GM13976 (cell line): ENCODE measurements around the gene RPS6KA1.

Experiments used
- DNase-seq: peaks from one replicate; pipeline ENCODE4 v3.0.0; 2012; ENCODE audit warnings: low spot score
- CTCF ChIP-seq: IDR thresholded peaks from 2 replicates; pipeline ENCODE4 v1.5.1; 2012; ENCODE audit warnings: borderline replicate concordance, mild to moderate bottlenecking; ENCODE audit not compliant: insufficient read depth; ENCODE audit errors: extremely low read depth, missing control alignments, control extremely low read depth
- in situ Hi-C: fragments of 300-500 bp; cut with MboI; formaldehyde crosslinking; loops from one replicate; pipeline ENCODE4 v1.12.0; 2022; ENCODE audit warnings: low sequenced_read_pairs, mixed read lengths, inconsistent platforms; ENCODE audit not compliant: unreplicated experiment

RPS6KA1 gene

GRCh38 chr1:26529655-26530409, at the start of gene RPS6KA1:
Gene RPS6KA1, plus strand, starts transcription at chr1:26529761. Its CDS starts 160 bp downstream, at chr1:26529921.
- no peak for TF ChIP-seq CTCF
- peak; percentile 93 for DNase-seq
- in situ Hi-C loops: no loop called here

- no peak for DNase-seq
- TF ChIP-seq CTCF: no peak
- in situ Hi-C loops: no loop called here
Measured at GRCh38 chr1:26482921-26483320, 46.6 kb upstream of the RPS6KA1 start.

GRCh38 chr1:26483980-26484379, 45.6 kb upstream of the RPS6KA1 start:
- in situ Hi-C loops: no loop called here
- TF ChIP-seq CTCF: no peak
- no peak for DNase-seq

- TF ChIP-seq CTCF: no peak
- in situ Hi-C loops: no loop called here
- DNase-seq: no peak
Measured at GRCh38 chr1:26490155-26490554, 39.4 kb upstream of the RPS6KA1 start.

GRCh38 chr1:26493267-26493666, 36.3 kb upstream of the RPS6KA1 start:
- in situ Hi-C loops: no loop called here
- TF ChIP-seq CTCF: no peak

GRCh38 chr1:26493938-26494337, 35.6 kb upstream of the RPS6KA1 start:
- DNase-seq: no peak
- in situ Hi-C loops: no loop called here
- no peak for TF ChIP-seq CTCF

More at GRCh38 chr1:26493267-26493666, 36.3 kb upstream of the RPS6KA1 start:
- DNase-seq: no peak

- DNase-seq: no peak
- no peak for TF ChIP-seq CTCF
- in situ Hi-C loops: no loop called here
Measured at GRCh38 chr1:26496861-26497260, 32.7 kb upstream of the RPS6KA1 start.
